ENCODE measurements around the gene DPYD. TPM values are rescaled to one million over a fixed set of nuclear protein-coding genes. Genes with fewer than 3 reads are reported as not detected.

The DPYD gene
- total and polyA plus RNA-seq, 10 of the 15 experiments (the other 5 are each of a cell fraction or from before 2014, with no cell fraction given) = 5.7 to 23.8 (median 10.2) TPM

- Histone ChIP-seq H2AFZ (ENCODE audit: control insufficient read depth, low read depth, low read length) (no peak overlapping the region), H3K9me3 (replicated peaks; ENCODE audit: control insufficient read depth, insufficient read depth, low read length) (peaks cover 3% of the 10 kb centered on the region; the same call in 2 of the 3 replicates), H3K27me3 (replicated peaks in 1 of 2; ENCODE audit: control insufficient read depth in 2 of 2, insufficient read depth in 2 of 2, low read length in 1 of 2) (no peaks in the 10 kb centered on the region), H3K4me2 (ENCODE audit: control insufficient read depth, insufficient read depth) (no peak overlapping the region), H3K27ac (ENCODE audit: control insufficient read depth, insufficient read depth) (no peak overlapping the region), H4K20me1 (ENCODE audit: control insufficient read depth, insufficient read depth) (no peaks in the 10 kb centered on the region), H3K9ac (ENCODE audit: control insufficient read depth, insufficient read depth, low read length) (no peak overlapping the region), H3K79me2 (ENCODE audit: control insufficient read depth, insufficient read depth, low read length) (no peaks in the 10 kb centered on the region), H3K4me3 (no peak overlapping the region), H3K36me3 (ENCODE audit: control insufficient read depth in 2 of 2, insufficient read depth in 2 of 2, low read length in 1 of 2) (no peaks in the 10 kb centered on the region), H3K4me1 (ENCODE audit: control insufficient read depth, insufficient read depth, low read length) (peaks cover 6% of the 10 kb centered on the region)
- DNase-seq (ENCODE audit: low read depth, low spot score) (no peak), ATAC-seq (no peak), FAIRE-seq (no peak)
- ChIA-PET RAD21 (ENCODE audit: unreplicated experiment) (no interaction called here), SMC1A (ENCODE audit: uncharacterized antibody, unreplicated experiment) (interaction anchor here (1.7 kb wide), 1 partner anchor 23 kb away, joined by 4 read pairs; no protein-coding TSS in a partner anchor), POLR2A (no interaction called here), CTCF (no interaction called here)
- no TSS peak for BruUV-seq (replicated peaks)
- 29% methylated on average over 4 of the region's 4 CpGs for WGBS (ENCODE audit: insufficient coverage, insufficient replicate concordance, low lambda C conversion rate, missing lambda C conversion rate)
- intact Hi-C loops (cut with micrococcal nuclease; ENCODE audit: unreplicated experiment) (loop anchor here (5.0 kb wide), 1 partner anchor 346 kb away; no protein-coding TSS in a partner anchor), in situ Hi-C loops (cut with MboI) (no loop called here)
- TF ChIP-seq BCLAF1 (IDR thresholded peaks at IDR 0.05) (no peak), ATF3 (IDR thresholded peaks at IDR 0.05; ENCODE audit: borderline replicate concordance, extremely low read depth, low read depth, low read length) (no peak), SMAD1 (IDR thresholded peaks at IDR 0.05; ENCODE audit: low read depth, partially characterized antibody) (no peak), KAT2A (conservative IDR thresholded peaks at IDR 0.05; ENCODE audit: control insufficient read depth, low read depth, low read length) (no peak), CREM (IDR thresholded peaks at IDR 0.05; ENCODE audit: low read depth) (no peak)
Measured at GRCh38 chr1:97160818-97161217, 760.0 kb downstream of the DPYD start.

All from GM12878 (cell line).